HT1080 (cell line): ENCODE results near the gene REEP1. TPM values are rescaled to one million over a fixed set of nuclear protein-coding genes. Genes with fewer than 3 reads are reported as not detected.

Source experiments
- DNase-seq: peaks from one replicate; pipeline ENCODE4 v3.0.0-alpha.2; 2015; ENCODE audit warnings: low read depth
- small RNA-seq: library from RNA; depleted of rRNA; stranded (forward); fragments of <200 nt; gene quantifications from one replicate; pipeline ENCODE3, GENCODE V24; 2014
- total RNA-seq: library from RNA; depleted of rRNA; stranded (reverse); fragments of >200 nt; shearing (Covaris generic); gene quantifications from 2 replicates; pipeline ENCODE4 v1.2.3, GENCODE V29; 2014; rRNA removed

The REEP1 gene
- total RNA-seq, 1 experiment from 2014 or later: not detected

DNA sequence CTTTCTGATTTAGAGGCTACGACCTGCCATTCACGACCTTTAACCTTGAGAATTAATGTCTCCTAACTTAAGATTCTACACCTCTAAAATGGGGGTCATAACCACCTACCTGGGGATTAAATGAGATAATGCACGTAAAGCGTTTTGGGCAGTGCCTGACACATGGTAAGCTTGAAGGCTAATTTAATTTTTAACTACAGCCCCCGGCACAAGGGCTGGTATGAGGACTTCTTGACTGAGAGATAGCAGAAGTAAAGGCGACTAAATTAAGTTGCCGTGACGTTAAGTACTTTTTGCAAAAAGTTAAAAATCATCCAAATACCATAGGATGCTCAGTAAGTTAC is 137.6 kb downstream of the REEP1 start:
- no peak for DNase-seq

DNA sequence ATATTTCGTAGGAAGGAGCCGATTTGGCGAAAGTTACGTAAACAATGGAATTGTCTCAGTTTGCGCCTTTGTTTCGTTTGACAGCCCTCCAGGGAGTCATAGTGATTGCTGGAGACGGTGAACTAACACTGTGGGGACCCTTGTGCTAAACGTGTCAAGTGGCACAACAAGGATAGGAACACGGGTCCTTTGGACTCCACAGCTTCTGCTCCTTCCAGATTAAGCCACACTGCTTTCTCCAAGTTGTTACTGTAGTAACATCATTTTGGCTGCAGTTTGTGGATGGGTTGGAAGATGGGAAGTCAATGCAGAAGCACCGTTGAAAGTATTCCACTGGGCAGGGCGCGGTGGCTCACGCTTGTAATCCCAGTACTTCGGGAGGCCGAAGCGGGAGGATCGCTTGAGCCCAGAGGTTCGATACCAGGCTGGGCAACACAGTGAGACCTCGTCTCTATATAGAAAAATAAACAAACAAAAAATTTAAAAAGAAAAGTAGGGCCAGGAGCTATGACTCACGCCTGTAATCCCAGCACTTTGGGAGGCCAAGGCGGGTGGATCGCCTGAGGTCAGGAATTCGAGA is 141.5 kb downstream of the REEP1 start:
- no peak for DNase-seq

DNA sequence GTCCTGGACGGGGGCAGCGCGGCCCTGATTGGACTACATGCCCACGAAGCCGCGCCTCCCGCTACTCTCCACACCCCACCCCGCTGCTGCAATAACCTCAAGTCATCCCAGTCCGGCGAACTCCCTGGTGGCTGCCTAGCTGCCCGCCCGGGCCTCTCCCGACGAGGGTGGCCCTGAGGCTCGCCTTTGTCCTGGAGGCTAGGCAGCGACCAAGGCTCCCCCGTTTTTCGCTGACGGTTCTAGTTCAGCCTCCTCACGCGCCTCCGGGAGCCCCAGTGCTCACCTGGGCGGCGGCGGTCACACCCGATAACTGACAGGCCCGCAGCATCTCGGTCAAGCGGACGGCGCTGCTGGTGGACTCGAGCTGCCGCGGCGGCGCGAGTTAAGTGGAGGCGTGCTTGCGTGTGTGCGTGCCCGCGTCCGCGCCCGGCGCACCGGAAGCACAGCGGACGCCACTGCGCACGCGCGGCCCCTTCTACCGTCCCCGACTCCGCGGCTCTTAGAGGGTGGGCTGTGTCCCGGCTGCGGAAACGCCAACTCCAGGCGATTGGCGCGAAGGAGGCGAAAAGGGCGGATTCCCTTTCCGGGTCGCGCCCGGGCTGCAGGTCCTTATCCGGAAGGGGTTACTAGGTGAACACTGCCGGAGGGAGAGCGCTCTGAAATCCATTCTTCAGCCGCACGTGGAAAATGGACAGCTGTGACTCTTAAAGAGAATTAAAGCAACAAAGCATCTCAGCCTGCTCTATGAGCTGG is 142.2 kb downstream of the REEP1 start, which contains the start of gene IMMT:
Gene IMMT (minus strand): TSS at position 408 of the 753 bp plus-strand sequence. CDS start 80 bp downstream, at position 328.
- DNase-seq: peak; percentile 97

DNA sequence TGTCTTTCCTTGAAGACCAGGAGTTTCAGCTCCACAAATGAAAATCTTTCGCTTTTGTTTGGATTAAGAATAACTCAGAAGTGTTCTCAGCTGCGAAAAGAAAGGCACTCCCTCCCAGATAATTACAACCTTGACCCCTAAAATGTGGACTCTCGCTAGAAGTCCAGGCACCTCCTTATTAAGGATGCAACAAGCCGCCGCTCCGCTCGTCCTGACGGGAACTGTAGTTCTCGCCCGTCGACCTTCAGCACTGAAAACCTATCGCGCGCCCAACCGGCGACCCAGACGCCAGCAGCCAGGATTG is 142.7 kb downstream of the REEP1 start:
- DNase-seq: no peak

DNA sequence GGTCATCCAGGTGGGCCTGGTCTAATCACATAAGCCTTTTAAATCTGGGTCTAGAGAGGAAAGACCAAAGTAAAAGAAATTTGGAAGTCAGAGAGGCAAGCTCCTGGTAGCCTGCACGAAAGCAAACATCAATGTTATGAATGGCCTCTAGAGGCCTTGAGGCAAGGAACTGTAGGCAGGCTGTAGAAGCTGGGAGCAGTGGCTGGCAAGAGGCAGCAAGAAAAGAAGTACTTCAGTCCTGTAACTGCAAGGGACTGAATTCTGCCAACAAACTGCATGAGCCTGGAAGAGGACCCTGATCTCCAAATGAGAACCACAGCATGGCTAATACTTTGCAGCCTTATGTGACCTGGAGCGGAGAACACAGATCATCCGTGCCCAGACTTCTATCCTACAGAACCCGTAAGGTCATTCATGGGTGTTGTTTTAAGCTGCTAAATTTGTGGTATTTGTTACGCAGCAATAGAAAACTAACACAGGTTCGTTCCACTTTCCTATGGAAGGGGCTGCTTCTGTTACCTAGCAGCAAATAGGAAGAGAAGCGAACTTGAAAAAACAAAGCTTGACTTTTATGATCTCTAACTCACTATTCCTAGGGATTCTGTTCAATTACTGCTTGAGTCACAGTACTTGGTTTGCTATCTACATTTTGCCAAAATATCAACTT is 143.4 kb downstream of the REEP1 start:
- no peak for DNase-seq

DNA sequence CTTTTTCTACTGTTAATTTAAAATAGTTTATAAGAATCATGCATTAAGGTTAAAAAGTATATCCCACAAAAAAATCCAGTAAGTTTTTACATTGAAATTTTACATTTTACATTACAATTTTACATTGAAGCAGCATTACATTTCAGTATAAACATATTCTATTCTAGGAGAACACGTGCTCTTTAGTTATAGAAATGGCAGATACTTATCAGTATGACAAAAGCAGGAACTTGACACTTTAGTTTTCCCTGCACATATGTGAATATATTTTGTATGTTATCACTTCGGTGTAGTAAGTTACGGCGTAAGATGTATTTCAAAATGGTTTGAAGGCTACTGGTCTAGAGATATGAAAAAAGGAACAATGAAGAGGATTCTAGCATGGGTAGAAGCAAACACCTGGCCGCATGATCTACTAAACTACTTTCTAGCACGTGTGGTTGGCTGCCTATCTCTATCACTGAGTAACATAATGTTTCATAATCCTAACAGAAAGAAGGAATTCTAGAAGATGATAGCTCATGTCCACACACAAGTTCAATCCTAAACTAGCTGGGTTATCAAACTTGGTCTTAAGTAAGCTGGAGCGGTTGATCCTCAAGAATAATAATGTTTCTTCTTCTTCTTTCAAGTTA is 147.5 kb downstream of the REEP1 start:
- DNase-seq: no peak

DNA sequence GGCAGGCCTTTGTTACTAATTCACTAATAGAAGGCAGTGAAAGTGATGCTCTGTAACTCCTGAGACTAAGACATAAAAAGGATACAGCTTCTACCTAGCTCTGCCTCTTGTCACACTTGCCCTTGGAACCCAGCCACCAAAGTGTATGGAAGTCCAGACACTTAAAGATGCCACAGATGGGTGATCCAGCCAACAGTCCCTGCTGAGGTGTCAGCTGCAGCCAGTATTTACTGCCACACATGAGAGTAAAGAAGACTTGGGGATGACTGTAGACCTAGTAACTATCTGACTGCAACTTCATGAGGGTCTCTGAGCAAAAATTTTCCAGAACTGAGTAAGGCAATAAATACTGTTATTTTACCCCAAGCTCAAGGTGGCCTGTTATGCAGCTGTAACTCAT is 151.0 kb downstream of the REEP1 start:
- no peak for DNase-seq

DNA sequence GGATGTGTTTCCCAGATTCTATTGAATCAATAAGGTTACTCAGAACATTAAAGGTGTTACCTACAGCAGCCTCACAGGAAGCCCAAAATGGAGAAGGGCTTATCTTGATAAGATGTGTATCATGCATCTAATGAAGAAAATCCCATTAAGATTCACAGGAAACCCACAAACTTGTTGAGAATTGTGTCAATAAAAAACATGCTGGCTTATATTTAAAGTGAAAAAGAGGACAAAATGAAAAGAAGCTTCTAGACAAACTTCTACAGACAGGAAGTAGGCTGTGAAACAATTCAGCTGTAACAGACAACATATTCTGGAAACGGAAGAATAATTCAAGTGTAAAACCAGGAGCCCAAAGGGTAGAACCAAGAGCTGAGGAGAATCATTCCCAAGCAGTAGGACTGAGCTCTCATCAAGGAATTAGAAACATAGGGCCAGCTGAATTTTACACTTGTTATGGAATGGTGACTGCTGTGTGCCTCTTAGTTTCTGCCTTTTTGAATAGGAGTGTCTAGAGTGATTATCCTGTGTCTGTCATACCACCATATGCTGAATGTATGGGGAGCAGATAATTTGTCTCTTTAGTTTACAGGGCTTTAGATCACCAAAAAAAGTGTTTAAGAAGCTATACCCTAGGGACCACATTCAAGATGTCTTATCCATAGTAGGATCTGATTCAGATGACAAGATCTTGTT is 151.8 kb downstream of the REEP1 start:
- no peak for DNase-seq

DNA sequence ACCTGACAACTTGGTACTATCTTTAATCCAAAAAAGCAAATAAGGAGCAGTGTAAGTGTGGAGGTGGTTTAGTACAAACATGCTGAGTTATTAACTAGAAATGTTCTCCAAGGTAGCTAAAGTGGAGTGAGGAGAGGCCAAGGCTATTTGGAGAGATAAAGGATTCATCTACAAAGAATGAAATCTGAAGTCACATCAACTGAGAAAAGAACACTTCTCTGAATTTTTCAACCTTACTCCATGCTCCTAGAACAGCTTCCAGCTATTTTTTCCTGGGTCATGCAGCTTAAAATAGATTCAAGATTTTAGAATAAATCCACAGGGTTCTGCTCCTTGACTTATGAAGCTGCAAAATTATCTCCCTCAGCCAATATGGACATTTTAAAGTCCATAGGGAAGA is 160.8 kb downstream of the REEP1 start:
- no peak for DNase-seq

DNA sequence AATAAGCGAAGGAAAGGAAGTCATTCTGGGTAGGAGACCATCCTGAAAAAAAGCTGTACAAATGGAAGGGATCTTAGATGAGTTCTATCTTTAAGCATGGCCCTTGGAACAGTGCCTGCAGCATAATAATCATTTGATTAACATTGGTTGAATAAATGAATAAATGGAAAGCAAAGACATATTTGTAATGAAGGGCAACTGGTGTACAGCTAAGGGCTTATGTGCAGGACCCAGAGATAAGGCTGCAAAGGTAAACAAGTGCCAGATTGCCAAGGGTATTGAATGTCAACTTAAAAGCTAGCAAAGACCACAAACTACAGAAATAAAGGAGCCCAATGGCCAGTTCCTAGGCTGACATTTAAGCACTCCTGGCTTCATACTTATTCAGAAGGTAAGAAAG is 161.6 kb downstream of the REEP1 start:
- no peak for DNase-seq

DNA sequence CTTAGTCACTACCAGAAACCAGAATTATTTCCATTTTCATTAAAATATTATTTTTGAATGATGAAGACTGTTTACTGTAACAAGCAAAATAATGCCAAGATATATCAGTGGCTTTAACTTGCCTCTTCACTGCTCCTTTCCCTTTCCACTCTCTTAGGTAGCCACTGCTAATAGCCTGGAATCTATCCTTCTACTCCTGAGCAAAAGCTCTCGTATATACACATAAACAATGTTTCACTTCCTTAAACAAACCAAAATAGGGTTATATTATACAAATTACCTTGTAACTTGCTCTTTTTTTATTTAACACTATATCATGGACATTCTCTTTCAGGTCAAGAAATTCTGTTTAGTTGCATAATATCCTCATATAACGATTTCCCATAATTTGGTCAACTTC is 163.0 kb downstream of the REEP1 start:
- DNase-seq: no peak

DNA sequence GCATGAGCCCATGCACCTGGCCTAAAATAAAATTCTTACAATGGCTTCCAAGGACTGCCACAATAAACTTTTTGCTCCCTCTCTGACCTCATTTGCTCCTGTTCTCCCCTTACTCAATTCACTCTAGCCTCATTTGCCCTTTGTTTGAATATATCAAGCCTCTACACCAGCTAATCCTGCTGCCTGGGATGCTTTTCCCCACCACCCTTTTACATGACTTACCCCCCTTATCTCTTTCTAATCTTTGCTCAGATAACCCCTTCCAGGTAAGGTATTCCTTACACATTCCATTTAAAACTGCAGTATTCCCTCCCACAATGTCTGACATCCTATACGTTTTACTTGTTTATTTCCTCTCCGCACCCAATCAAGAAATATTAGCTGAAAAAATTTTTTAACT is 164.8 kb downstream of the REEP1 start:
- no peak for DNase-seq

DNA sequence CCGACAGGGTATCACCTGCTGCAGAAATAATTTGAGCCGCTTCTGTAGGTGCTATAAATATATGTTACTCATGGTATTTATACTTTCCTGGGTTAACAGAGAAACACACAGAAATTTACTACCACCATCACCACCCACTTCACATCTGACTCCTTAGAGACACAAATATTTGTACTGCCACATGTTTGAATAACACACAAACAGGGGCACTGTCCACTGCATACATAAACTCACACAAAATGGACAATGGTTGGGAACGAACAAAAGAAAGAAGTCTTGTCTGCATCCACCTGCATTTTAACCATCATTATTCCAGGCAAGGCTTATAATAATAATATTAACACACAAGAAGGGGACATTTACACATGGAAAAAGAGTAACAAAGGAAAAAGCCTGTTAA is 166.1 kb downstream of the REEP1 start:
- no peak for DNase-seq

DNA sequence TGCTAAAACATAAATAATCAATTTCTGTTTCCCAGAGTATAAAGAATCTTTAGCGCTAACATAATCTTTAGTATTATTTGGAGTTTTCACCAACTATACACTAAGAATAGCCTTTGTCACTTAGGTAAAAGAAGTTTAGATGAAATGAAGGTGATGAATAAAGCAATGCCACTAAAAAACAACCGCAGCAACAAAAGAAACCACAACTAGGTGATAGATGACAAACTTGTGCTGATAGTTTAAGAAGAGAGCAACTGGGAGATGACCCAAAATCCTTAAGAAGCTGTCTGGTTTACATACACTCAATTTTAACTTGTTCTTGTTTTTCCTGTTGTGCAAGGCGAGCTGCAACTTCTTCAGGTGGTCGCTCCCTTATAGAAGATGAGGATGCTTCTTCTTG is 167.0 kb downstream of the REEP1 start:
- DNase-seq: no peak

Small RNA genes within 50 kb of the gene (small RNA-seq; reads per million reads assigned to genes)
- gene MIR4779 (not detected), gene RF00096 (0.27 reads per million, percentile 24 among the genes with 10 or more reads in this experiment), gene RF00413 (not detected)

Other genes with a start within 250 kb of the REEP1 start
- gene POLR1A, start 231.7 kb downstream of the REEP1 start, total RNA-seq: 16.8 and 19.3 TPM in 2 replicates
- 81.9 and 84.8 TPM in 2 replicates for gene PTCD3, start 231.4 kb downstream of the REEP1 start, total RNA-seq
- gene IMMT, start 142.2 kb downstream of the REEP1 start, total RNA-seq: 86.3 and 94.1 TPM in 2 replicates
- 98.9 and 103 TPM in 2 replicates for gene MRPL35, start 138.2 kb downstream of the REEP1 start, total RNA-seq
- 13.7 and 14.8 TPM in 2 replicates for gene KDM3A, start 103.7 kb upstream of the REEP1 start, total RNA-seq
- gene CHMP3, start 225.8 kb upstream of the REEP1 start, total RNA-seq: 51.3 and 58.8 TPM in 2 replicates